ENCODE data around the gene RUNDC3A. TPM values are rescaled to one million over a fixed set of nuclear protein-coding genes. Genes with fewer than 3 reads are reported as not detected.
A peak's percentile ranks its signal among the peaks of the same experiment; 100 is the strongest.

RUNDC3A gene
- total RNA-seq, 5 donors from 2014 or later (not counting 1 experiment from before 2014, with no cell fraction given) = 0.38 to 0.65 (median 0.41) TPM; not detected in 2

DNA sequence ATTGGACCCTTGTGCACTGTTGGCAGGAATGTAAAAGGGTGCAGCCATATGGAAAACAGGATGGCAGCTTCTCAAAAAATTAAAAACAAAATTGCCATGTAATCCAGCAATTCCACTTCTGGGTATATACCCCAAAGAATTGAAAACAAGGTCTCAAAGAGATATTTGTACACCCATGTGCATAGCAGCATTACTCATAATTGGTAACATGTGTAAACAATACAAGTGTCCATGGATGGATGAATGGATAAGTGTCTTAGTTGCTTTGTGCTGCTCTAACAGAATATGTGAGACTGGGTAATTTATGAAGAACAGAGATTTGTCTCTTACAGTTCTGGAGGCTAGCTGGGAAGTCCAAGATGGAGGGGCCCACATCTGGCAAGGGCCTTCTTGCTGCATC, 3.8 kb upstream of the RUNDC3A start:
- no peaks in the 10 kb centered on the region for H3K36me3 Mint-ChIP-seq
- CTCF ChIA-PET = interaction anchor here in 1 of 2 donors (0.7 kb wide), 1 partner anchor 189 kb away, joined by 5 read pairs; no protein-coding TSS in a partner anchor
- DNase-seq (no peak), ATAC-seq (replicated peaks in 1 of 4) (no peak)
- H3K4me1 Mint-ChIP-seq = peaks cover 10 to 18% (median 12%) of the 10 kb centered on the region in 3 donors
- Histone ChIP-seq H3K4me1 (ENCODE audit: control insufficient read depth in 1 of 2, extremely low read depth in 1 of 2, insufficient read depth in 2 of 2, low read length in 2 of 2) (peaks cover 10 to 26% of the 10 kb centered on the region in 2 experiments), H3K4me3 (ENCODE audit: control insufficient read depth in 1 of 2, extremely low read depth in 1 of 2, low read length in 1 of 2) (no peak overlapping the region), H3K27me3 (replicated peaks in 1 of 2; ENCODE audit: control insufficient read depth in 2 of 2, extremely low read depth in 1 of 2, insufficient read depth in 2 of 2, low read length in 1 of 2) (peaks cover 8 to 65% of the 10 kb centered on the region in 2 experiments), H3K27ac (ENCODE audit: low read length) (no peak overlapping the region), H3K9me3 (no peaks in the 10 kb centered on the region), H3K36me3 (ENCODE audit: control insufficient read depth in 2 of 2, extremely low read depth in 1 of 2, insufficient read depth in 1 of 2, low read length in 1 of 2) (no peaks in the 10 kb centered on the region)
- H3K9me3 Mint-ChIP-seq = no peaks in the 10 kb centered on the region
- no peak overlapping the region for H3K27ac Mint-ChIP-seq
- H3K4me3 Mint-ChIP-seq = no peak overlapping the region
- POLR2A ChIA-PET = no interaction called here
- H3K27me3 Mint-ChIP-seq = peaks cover 26 to 45% of the 10 kb centered on the region in 2 donors

DNA sequence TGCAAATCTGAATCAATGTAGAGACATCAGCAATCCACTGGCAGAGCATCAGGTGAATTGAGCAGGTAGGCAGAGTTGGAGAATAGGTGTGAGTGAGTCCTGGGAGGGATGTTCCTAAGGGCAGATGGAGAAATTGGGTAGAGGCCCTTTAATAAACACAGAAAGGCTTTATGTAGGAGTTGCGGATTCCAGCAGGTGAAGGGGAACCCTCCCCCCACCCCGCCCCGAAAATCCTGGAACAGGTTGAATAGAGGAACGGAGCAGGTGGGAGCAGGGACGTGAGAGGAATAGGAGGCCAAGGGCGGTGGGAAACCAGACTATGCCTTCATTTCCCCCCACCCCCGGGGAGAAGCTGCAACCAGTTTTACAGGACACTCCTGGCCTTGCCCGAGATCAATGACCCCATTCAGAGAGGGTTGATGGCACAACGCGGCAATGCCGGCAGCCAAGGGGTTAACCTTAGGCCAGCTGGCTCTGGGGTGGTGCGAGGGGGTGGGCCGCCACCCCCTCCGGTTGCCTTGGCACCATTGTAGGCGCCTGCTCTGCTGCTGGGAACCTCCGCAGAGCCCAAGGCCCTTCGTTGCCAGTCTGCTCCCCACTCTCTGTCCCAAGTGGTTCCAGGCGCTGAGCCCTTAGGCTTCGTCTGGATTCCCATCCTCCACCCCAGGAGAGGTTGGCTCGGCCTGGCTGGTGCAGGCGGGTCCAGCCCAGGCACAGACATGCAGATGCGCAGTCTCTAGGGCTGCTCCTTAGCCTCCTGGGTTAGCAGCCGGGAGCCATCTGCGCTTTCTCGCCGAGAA, 814 bp upstream of the RUNDC3A start:
- peak; percentile 11 to 33 (median 23) for ATAC-seq (replicated peaks in 1 of 4)
- DNase-seq = peak in 1 of 35 experiments; percentile 11
- Histone ChIP-seq H3K27ac (ENCODE audit: low read length) (no peak overlapping the region), H3K9me3 (no peaks in the 10 kb centered on the region), H3K27me3 (replicated peaks in 1 of 2; ENCODE audit: control insufficient read depth in 2 of 2, extremely low read depth in 1 of 2, insufficient read depth in 2 of 2, low read length in 1 of 2) (peaks cover 8 to 63% of the 10 kb centered on the region in 2 experiments), H3K4me3 (ENCODE audit: control insufficient read depth in 1 of 2, extremely low read depth in 1 of 2, low read length in 1 of 2) (peak overlapping the region in 1 of 2 donors; percentile 32), H3K4me1 (ENCODE audit: control insufficient read depth in 1 of 2, extremely low read depth in 1 of 2, insufficient read depth in 2 of 2, low read length in 2 of 2) (peaks cover 10 to 29% of the 10 kb centered on the region in 2 experiments), H3K36me3 (ENCODE audit: control insufficient read depth in 2 of 2, extremely low read depth in 1 of 2, insufficient read depth in 1 of 2, low read length in 1 of 2) (no peaks in the 10 kb centered on the region)
- ChIA-PET POLR2A (interaction anchor here in 1 of 2 donors (0.8 kb wide), 1 partner anchor 13 kb away, joined by 3 read pairs; no protein-coding TSS in a partner anchor), CTCF (interaction anchor here in 1 of 2 donors (0.5 to 1.2 kb wide), 3 partner anchors 14 to 87 kb away, joined by 3 to 7 read pairs (median 3); no protein-coding TSS in a partner anchor)
- H3K27me3 Mint-ChIP-seq = peaks cover 19 to 40% of the 10 kb centered on the region in 2 donors
- peak overlapping the region in 1 of 2 donors; percentile 5 for H3K27ac Mint-ChIP-seq
- WGBS (ENCODE audit: insufficient coverage) = 9% methylated on average over 14 of the region's 26 CpGs
- peak overlapping the region; percentile 17 to 51 (median 42) for H3K4me3 Mint-ChIP-seq
- peaks cover 14 to 24% (median 15%) of the 10 kb centered on the region in 3 donors for H3K4me1 Mint-ChIP-seq
- no peaks in the 10 kb centered on the region for H3K36me3 Mint-ChIP-seq
- H3K9me3 Mint-ChIP-seq = no peaks in the 10 kb centered on the region

DNA sequence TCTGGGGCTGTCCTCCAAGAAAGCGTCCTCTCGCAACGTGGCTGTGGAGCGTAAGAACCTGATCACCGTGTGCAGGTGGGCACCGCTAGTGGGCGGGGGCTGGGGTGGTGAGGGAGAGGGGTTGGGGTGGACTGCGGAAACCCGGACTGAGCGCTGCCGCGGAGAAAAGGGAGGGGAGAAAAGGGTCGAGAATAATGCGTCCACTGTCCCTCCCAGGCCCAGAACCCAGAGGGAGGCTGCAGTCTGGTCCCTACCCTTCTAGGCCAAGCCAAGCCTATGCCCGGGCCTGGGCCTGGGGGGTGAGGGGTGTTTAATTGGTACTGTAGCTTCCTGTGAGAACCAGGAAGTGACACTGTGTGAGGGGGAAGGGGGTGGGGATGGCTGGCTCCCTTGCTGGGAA, 464 bp downstream of the RUNDC3A start:
- DNase-seq (no peak), ATAC-seq (replicated peaks in 1 of 4) (peak in 2 of 4 experiments; percentile 9 to 17)
- ChIA-PET CTCF (interaction anchor here (0.7 to 1.2 kb wide), 2 partner anchors 16 to 22 kb away, joined by 3 to 11 read pairs; no protein-coding TSS in a partner anchor), POLR2A (interaction anchor here in 1 of 2 donors (0.8 kb wide), 1 partner anchor 12 kb away, joined by 3 read pairs; no protein-coding TSS in a partner anchor)
- H3K36me3 Mint-ChIP-seq = no peaks in the 10 kb centered on the region
- peak overlapping the region; percentile 42 to 57 (median 49) for H3K4me3 Mint-ChIP-seq
- peaks cover 20 to 44% of the 10 kb centered on the region in 2 donors for H3K27me3 Mint-ChIP-seq
- no peaks in the 10 kb centered on the region for H3K9me3 ChIP-seq
- peaks cover 10 to 29% of the 10 kb centered on the region in 2 experiments for H3K4me1 ChIP-seq (ENCODE audit: control insufficient read depth in 1 of 2, extremely low read depth in 1 of 2, insufficient read depth in 2 of 2, low read length in 2 of 2)
- H3K36me3 ChIP-seq (ENCODE audit: control insufficient read depth in 2 of 2, extremely low read depth in 1 of 2, insufficient read depth in 1 of 2, low read length in 1 of 2) = no peaks in the 10 kb centered on the region
- H3K9me3 Mint-ChIP-seq = no peaks in the 10 kb centered on the region
- peaks cover 15 to 24% (median 16%) of the 10 kb centered on the region in 3 donors for H3K4me1 Mint-ChIP-seq
- peak overlapping the region in 1 of 2 donors; percentile 51 for H3K4me3 ChIP-seq (ENCODE audit: control insufficient read depth in 1 of 2, extremely low read depth in 1 of 2, low read length in 1 of 2)
- 6% methylated on average over 13 of the region's 15 CpGs for WGBS (ENCODE audit: insufficient coverage)
- H3K27ac ChIP-seq (ENCODE audit: low read length) = no peak overlapping the region
- H3K27me3 ChIP-seq (replicated peaks in 1 of 2; ENCODE audit: control insufficient read depth in 2 of 2, extremely low read depth in 1 of 2, insufficient read depth in 2 of 2, low read length in 1 of 2) = peaks cover 9 to 66% of the 10 kb centered on the region in 2 experiments
- no peak overlapping the region for H3K27ac Mint-ChIP-seq

DNA sequence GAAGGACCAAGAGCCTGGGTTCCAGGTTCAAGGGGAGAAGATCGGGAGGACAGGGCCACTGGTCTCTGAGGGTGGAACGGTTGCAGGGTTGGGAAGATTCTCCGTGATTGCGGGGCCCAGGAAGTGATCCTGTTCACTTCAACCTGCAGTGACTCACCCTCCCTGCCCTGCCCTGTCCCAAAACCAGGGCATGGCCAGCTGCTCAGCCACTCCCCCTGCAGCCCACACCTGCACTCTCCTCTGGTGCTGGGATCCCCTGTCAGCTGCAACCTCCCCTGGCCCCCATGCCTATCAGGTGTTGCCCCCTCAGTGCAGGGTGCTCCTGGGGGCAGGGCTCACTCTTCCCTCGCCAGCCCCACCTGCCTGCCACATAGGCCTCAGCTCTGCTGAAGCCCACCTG, 1.1 kb downstream of the RUNDC3A start:
- H3K27me3 Mint-ChIP-seq = peaks cover 26 to 46% of the 10 kb centered on the region in 2 donors
- no peak overlapping the region for H3K27ac Mint-ChIP-seq
- ChIA-PET POLR2A (no interaction called here), CTCF (no interaction called here)
- H3K36me3 Mint-ChIP-seq = no peaks in the 10 kb centered on the region
- H3K4me1 ChIP-seq (ENCODE audit: control insufficient read depth in 1 of 2, extremely low read depth in 1 of 2, insufficient read depth in 2 of 2, low read length in 2 of 2) = peaks cover 10 to 28% of the 10 kb centered on the region in 2 experiments
- H3K9me3 Mint-ChIP-seq = no peaks in the 10 kb centered on the region
- H3K4me3 Mint-ChIP-seq = peak overlapping the region in 2 of 3 donors; percentile 42 to 57
- no peak for DNase-seq
- peaks cover 10 to 68% of the 10 kb centered on the region in 2 experiments for H3K27me3 ChIP-seq (replicated peaks in 1 of 2; ENCODE audit: control insufficient read depth in 2 of 2, extremely low read depth in 1 of 2, insufficient read depth in 2 of 2, low read length in 1 of 2)
- no peaks in the 10 kb centered on the region for H3K9me3 ChIP-seq
- 83% methylated on average over 2 of the region's 5 CpGs for WGBS (ENCODE audit: insufficient coverage)
- H3K4me3 ChIP-seq (ENCODE audit: control insufficient read depth in 1 of 2, extremely low read depth in 1 of 2, low read length in 1 of 2) = no peak overlapping the region
- no peaks in the 10 kb centered on the region for H3K36me3 ChIP-seq (ENCODE audit: control insufficient read depth in 2 of 2, extremely low read depth in 1 of 2, insufficient read depth in 1 of 2, low read length in 1 of 2)
- no peak overlapping the region for H3K27ac ChIP-seq (ENCODE audit: low read length)
- ATAC-seq (replicated peaks in 1 of 4) = no peak
- peaks cover 15 to 24% (median 21%) of the 10 kb centered on the region in 3 donors for H3K4me1 Mint-ChIP-seq

DNA sequence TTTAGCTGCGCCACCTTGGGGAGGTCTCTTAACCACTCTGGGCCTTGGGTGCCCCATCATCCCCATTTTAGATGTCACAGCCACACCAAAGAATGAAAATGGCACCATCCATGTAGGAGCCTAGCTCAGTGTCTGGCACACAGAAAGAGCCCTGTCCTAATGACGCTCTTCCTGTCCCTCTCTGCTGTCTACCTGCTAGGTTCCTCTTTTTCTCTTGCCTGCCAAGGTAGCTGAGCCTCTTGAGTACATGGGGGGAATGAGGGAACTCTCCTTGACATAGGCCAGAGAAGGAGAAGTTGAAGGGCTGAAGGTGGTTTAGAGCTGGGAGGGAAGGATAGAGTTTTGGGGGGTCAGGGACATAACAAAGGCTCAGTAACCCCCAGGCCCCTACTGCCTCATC, 1.8 kb downstream of the RUNDC3A start:
- Mint-ChIP-seq H3K27ac (peak overlapping the region in 1 of 2 donors; percentile 55), H3K27me3 (peaks cover 21 to 41% of the 10 kb centered on the region in 2 donors), H3K36me3 (no peaks in the 10 kb centered on the region), H3K4me1 (peaks cover 15 to 24% (median 21%) of the 10 kb centered on the region in 3 donors), H3K4me3 (peak overlapping the region in 1 of 3 donors; percentile 42), H3K9me3 (no peaks in the 10 kb centered on the region)
- H3K27ac ChIP-seq (ENCODE audit: low read length) = no peak overlapping the region
- H3K4me1 ChIP-seq (ENCODE audit: control insufficient read depth in 1 of 2, extremely low read depth in 1 of 2, insufficient read depth in 2 of 2, low read length in 2 of 2) = peaks cover 10 to 35% of the 10 kb centered on the region in 2 experiments
- ATAC-seq (replicated peaks in 1 of 4) (no peak), DNase-seq (no peak)
- 91% methylated on average over 1 of the region's 2 CpGs for WGBS (ENCODE audit: insufficient coverage)
- H3K27me3 ChIP-seq (replicated peaks in 1 of 2; ENCODE audit: control insufficient read depth in 2 of 2, extremely low read depth in 1 of 2, insufficient read depth in 2 of 2, low read length in 1 of 2) = peaks cover 10 to 75% of the 10 kb centered on the region in 2 experiments
- H3K36me3 ChIP-seq (ENCODE audit: control insufficient read depth in 2 of 2, extremely low read depth in 1 of 2, insufficient read depth in 1 of 2, low read length in 1 of 2) = no peaks in the 10 kb centered on the region
- no peaks in the 10 kb centered on the region for H3K9me3 ChIP-seq
- POLR2A ChIA-PET = no interaction called here
- H3K4me3 ChIP-seq (ENCODE audit: control insufficient read depth in 1 of 2, extremely low read depth in 1 of 2, low read length in 1 of 2) = no peak overlapping the region
- CTCF ChIA-PET = no interaction called here

DNA sequence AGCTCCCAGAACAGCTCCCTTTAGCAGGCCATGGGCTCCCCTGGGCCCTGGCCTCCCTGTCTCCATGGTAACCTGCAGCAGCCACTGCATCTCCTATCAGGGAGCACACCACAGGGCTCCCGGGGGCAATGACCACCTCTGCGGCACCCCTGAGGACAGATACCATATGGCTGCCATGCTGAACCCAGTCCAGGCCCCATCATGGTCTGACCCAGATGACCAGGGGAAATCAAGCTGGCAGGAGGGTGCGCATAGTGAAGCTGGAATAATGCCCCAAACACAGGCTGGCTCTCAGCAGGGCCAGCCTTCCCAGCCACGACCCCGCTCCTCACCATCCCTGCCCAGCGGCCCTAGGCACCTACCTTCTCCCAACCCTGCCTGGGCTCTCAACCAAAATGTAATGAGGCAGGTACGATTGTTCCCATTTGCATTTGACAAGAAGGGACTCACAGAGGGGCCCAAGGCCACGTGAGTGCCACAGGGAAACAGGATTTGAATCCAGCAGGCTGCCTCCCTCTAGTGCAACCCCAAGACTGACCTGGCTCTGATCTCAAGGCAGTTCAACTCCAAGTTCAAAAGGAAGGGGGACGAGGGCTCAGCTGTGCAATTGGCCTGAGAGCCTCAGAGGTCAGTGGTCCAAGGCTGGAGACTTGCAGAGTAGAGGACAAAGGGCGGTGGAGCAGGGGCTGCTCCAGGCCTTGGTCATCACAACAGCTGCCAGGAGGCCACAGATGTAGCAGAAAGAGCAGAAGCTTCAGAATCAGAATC, 2.4 kb downstream of the RUNDC3A start:
- CTCF ChIA-PET = no interaction called here
- DNase-seq (no peak), ATAC-seq (replicated peaks in 1 of 4) (no peak)
- Histone ChIP-seq H3K27me3 (replicated peaks in 1 of 2; ENCODE audit: control insufficient read depth in 2 of 2, extremely low read depth in 1 of 2, insufficient read depth in 2 of 2, low read length in 1 of 2) (peaks cover 10 to 74% of the 10 kb centered on the region in 2 experiments), H3K27ac (ENCODE audit: low read length) (no peak overlapping the region), H3K9me3 (no peaks in the 10 kb centered on the region), H3K4me3 (ENCODE audit: control insufficient read depth in 1 of 2, extremely low read depth in 1 of 2, low read length in 1 of 2) (no peak overlapping the region), H3K36me3 (ENCODE audit: control insufficient read depth in 2 of 2, extremely low read depth in 1 of 2, insufficient read depth in 1 of 2, low read length in 1 of 2) (no peaks in the 10 kb centered on the region), H3K4me1 (ENCODE audit: control insufficient read depth in 1 of 2, extremely low read depth in 1 of 2, insufficient read depth in 2 of 2, low read length in 2 of 2) (peaks cover 13 to 40% of the 10 kb centered on the region in 2 experiments)
- H3K27ac Mint-ChIP-seq = no peak overlapping the region
- peaks cover 24 to 46% of the 10 kb centered on the region in 2 donors for H3K27me3 Mint-ChIP-seq
- H3K4me1 Mint-ChIP-seq = peaks cover 19 to 30% (median 27%) of the 10 kb centered on the region in 3 donors
- 79% methylated on average over 9 of the region's 10 CpGs for WGBS (ENCODE audit: insufficient coverage)
- no peaks in the 10 kb centered on the region for H3K36me3 Mint-ChIP-seq
- no peaks in the 10 kb centered on the region for H3K9me3 Mint-ChIP-seq
- POLR2A ChIA-PET = interaction anchor here in 1 of 2 donors (0.6 kb wide), 1 partner anchor 1702 kb away, joined by 3 read pairs; the partner anchor contains the start of gene RETREG3
- H3K4me3 Mint-ChIP-seq = no peak overlapping the region

Measured in T-cell (primary cell).